OCI-LY3 (cell line): ENCODE results near the gene BORCS5.

Experiments used
- EZH2phosphoT487 ChIP-seq: fragments of 200-600 bp; shearing (Covaris generic); IDR thresholded peaks from 2 replicates; pipeline ENCODE4 v1.6.1; 2018; ENCODE audit warnings: antibody characterized with exemption, mixed run types, low read depth
- TF ChIP-seq, protein P1 (sequence below): fragments of 200-600, 300-600 bp; sonication (generic); IDR thresholded peaks from 2 replicates; pipeline ENCODE4 v1.5.1; 2014; ENCODE audit warnings: antibody characterized with exemption, low read length, low read depth

DNA sequence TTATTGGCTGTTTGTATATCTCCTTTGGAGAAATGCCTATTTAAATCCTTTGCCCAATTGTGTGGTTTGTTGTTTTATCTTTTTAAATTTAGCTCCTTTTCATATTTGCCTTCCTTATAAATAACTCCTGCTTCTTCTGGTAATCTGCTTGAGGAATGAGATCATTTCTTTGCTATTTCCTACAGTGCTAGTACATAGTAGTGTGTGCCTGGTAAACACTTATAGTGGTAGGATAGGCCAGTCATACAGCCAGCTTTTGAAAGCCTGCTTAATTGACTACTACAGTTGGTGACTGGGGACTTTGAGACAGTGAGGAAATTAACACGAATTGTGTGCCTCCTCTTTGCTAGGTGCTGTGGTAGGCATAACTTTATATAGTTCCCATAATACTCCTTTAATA lies 68.7 kb downstream of the BORCS5 start:
- TF ChIP-seq, protein P1, sequence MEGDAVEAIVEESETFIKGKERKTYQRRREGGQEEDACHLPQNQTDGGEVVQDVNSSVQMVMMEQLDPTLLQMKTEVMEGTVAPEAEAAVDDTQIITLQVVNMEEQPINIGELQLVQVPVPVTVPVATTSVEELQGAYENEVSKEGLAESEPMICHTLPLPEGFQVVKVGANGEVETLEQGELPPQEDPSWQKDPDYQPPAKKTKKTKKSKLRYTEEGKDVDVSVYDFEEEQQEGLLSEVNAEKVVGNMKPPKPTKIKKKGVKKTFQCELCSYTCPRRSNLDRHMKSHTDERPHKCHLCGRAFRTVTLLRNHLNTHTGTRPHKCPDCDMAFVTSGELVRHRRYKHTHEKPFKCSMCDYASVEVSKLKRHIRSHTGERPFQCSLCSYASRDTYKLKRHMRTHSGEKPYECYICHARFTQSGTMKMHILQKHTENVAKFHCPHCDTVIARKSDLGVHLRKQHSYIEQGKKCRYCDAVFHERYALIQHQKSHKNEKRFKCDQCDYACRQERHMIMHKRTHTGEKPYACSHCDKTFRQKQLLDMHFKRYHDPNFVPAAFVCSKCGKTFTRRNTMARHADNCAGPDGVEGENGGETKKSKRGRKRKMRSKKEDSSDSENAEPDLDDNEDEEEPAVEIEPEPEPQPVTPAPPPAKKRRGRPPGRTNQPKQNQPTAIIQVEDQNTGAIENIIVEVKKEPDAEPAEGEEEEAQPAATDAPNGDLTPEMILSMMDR = no peak
- TF ChIP-seq EZH2phosphoT487 = no peak
